ENCODE measurements around the gene FGF12. TPM values are rescaled to one million over a fixed set of nuclear protein-coding genes. Genes with fewer than 3 reads are reported as not detected.
A peak's percentile ranks its signal among the peaks of the same experiment; 100 is the strongest.

FGF12 gene
- total RNA-seq, 1 donor from 2014 or later, result 1.6 TPM

GRCh38 chr3:192090586-192090985 is 636.8 kb downstream of the FGF12 start:
- peak; percentile 71 for TF ChIP-seq CTCF (conservative IDR thresholded peaks at IDR 0.05; ENCODE audit: low read depth, low read length)
- peak; percentile 66 for DNase-seq (ENCODE audit: low read depth)

More at GRCh38 chr3:192090586-192090985, 636.8 kb downstream of the FGF12 start:
- H3K4me3 ChIP-seq (ENCODE audit: low read depth, low read length), result no peak overlapping the region

Other genes starting within 250 kb of the FGF12 start
- 17.7 and 21.2 TPM in 2 replicates for gene MB21D2, start 190.3 kb upstream of the FGF12 start, total RNA-seq